ENCODE measurements around the gene NEURL1B. TPM values are rescaled to one million over a fixed set of nuclear protein-coding genes. Genes with fewer than 3 reads are reported as not detected.

NEURL1B gene
- polyA plus RNA-seq, 1 donor (not counting 4 experiments of a cell fraction or from before 2014, with no cell fraction given): 0.43 TPM

GRCh38 chr5:172701291-172701656 is 60.2 kb downstream of the NEURL1B start:
- peaks cover 8% of the 10 kb centered on the region for H3K4me1 ChIP-seq (ENCODE audit: control insufficient read depth, extremely low read depth, insufficient read depth, low read length)
- TF ChIP-seq EZH2 (IDR thresholded peaks at IDR 0.05; ENCODE audit: low read length) (no peak), CTCF (optimal IDR thresholded peaks at IDR 0.05 in 1 of 3, IDR thresholded peaks at IDR 0.05 in 1 of 3, conservative IDR thresholded peaks at IDR 0.05 in 1 of 3; ENCODE audit: extremely low read depth in 1 of 3, insufficient read depth in 2 of 3, low read length in 3 of 3) (no peak)
- DNase-seq (ENCODE audit: low read depth, low spot score) (no peak), FAIRE-seq (no peak)
- H3K27ac ChIP-seq (ENCODE audit: control insufficient read depth, insufficient read depth, low read length): no peak overlapping the region
- no peak overlapping the region for H3K9ac ChIP-seq (ENCODE audit: control insufficient read depth, extremely low read depth, insufficient read depth, low read length)
- H3K27me3 ChIP-seq (ENCODE audit: control insufficient read depth, extremely low read depth, insufficient read depth, low read length): peaks cover 25% of the 10 kb centered on the region
- H3K79me2 ChIP-seq (ENCODE audit: control insufficient read depth, insufficient read depth, low read length): no peaks in the 10 kb centered on the region
- no peaks in the 10 kb centered on the region for H4K20me1 ChIP-seq (ENCODE audit: control insufficient read depth, extremely low read depth, insufficient read depth, low read length)
- no peak overlapping the region for H3K4me3 ChIP-seq (ENCODE audit: control insufficient read depth in 2 of 3, extremely low read depth in 1 of 3, insufficient read depth in 2 of 3, low read depth in 1 of 3, low read length in 3 of 3)
- H3K9me1 ChIP-seq (ENCODE audit: control insufficient read depth, extremely low read depth, insufficient read depth, low read length): no peaks in the 10 kb centered on the region
- dilution Hi-C loops (cut with MboI; ENCODE audit: extremely low pct_ligation_motif_present, low sequenced_read_pairs): no loop called here
- no peak overlapping the region for H2AFZ ChIP-seq (ENCODE audit: control insufficient read depth, low read length)
- no peaks in the 10 kb centered on the region for H3K9me3 ChIP-seq (ENCODE audit: control insufficient read depth, low read depth, low read length)
- H3K4me2 ChIP-seq (ENCODE audit: control insufficient read depth, extremely low read depth, insufficient read depth, low read depth, low read length): no peak overlapping the region
- H3K36me3 ChIP-seq (ENCODE audit: control insufficient read depth in 2 of 2, extremely low read depth in 1 of 2, insufficient read depth in 2 of 2, low read length in 2 of 2): no peaks in the 10 kb centered on the region

- Histone ChIP-seq H3K4me3 (ENCODE audit: control insufficient read depth in 2 of 3, extremely low read depth in 1 of 3, insufficient read depth in 2 of 3, low read depth in 1 of 3, low read length in 3 of 3) (no peak overlapping the region), H3K27me3 (ENCODE audit: control insufficient read depth, extremely low read depth, insufficient read depth, low read length) (peaks cover 25% of the 10 kb centered on the region), H3K9me3 (ENCODE audit: control insufficient read depth, low read depth, low read length) (no peaks in the 10 kb centered on the region), H3K36me3 (ENCODE audit: control insufficient read depth in 2 of 2, extremely low read depth in 1 of 2, insufficient read depth in 2 of 2, low read length in 2 of 2) (no peaks in the 10 kb centered on the region), H3K4me1 (ENCODE audit: control insufficient read depth, extremely low read depth, insufficient read depth, low read length) (peaks cover 3% of the 10 kb centered on the region), H2AFZ (ENCODE audit: control insufficient read depth, low read length) (no peak overlapping the region), H3K9ac (ENCODE audit: control insufficient read depth, extremely low read depth, insufficient read depth, low read length) (no peak overlapping the region), H3K4me2 (ENCODE audit: control insufficient read depth, extremely low read depth, insufficient read depth, low read depth, low read length) (no peak overlapping the region), H3K79me2 (ENCODE audit: control insufficient read depth, insufficient read depth, low read length) (no peaks in the 10 kb centered on the region), H3K9me1 (ENCODE audit: control insufficient read depth, extremely low read depth, insufficient read depth, low read length) (no peaks in the 10 kb centered on the region), H3K27ac (ENCODE audit: control insufficient read depth, insufficient read depth, low read length) (no peak overlapping the region), H4K20me1 (ENCODE audit: control insufficient read depth, extremely low read depth, insufficient read depth, low read length) (no peaks in the 10 kb centered on the region)
- DNase-seq (ENCODE audit: low read depth, low spot score) (no peak), FAIRE-seq (no peak)
- TF ChIP-seq EZH2 (IDR thresholded peaks at IDR 0.05; ENCODE audit: low read length) (no peak), CTCF (optimal IDR thresholded peaks at IDR 0.05 in 1 of 3, IDR thresholded peaks at IDR 0.05 in 1 of 3, conservative IDR thresholded peaks at IDR 0.05 in 1 of 3; ENCODE audit: extremely low read depth in 1 of 3, insufficient read depth in 2 of 3, low read length in 3 of 3) (no peak)
- dilution Hi-C loops (cut with MboI; ENCODE audit: extremely low pct_ligation_motif_present, low sequenced_read_pairs): no loop called here
Observed at GRCh38 chr5:172703952-172704351, 62.9 kb downstream of the NEURL1B start.

Data from keratinocyte (primary cell).